PFSK-1 (cell line): Measurements from ENCODE around the gene ASZ1.

Source experiments
- POLR2AphosphoS5 ChIP-seq: IDR thresholded peaks from 2 replicates; pipeline ENCODE4 v1.6.1; 2012; ENCODE audit warnings: low read depth, mild to moderate bottlenecking, control low read depth, low read length, moderate library complexity
- REST ChIP-seq, 2 experiments: IDR thresholded peaks; 2 replicates each; pipeline versions ENCODE4 v1.6.1 to v1.8.0; 2011 to 2012; ENCODE audit warnings: low read depth in 2 of 2, low read length in 2 of 2, control low read depth in 1 of 2, inconsistent platforms in 1 of 2, mild to moderate bottlenecking in 1 of 2, moderate library complexity in 1 of 2; ENCODE audit not compliant: insufficient read depth in 1 of 2
- TAF1 ChIP-seq: IDR thresholded peaks from 2 replicates; pipeline ENCODE4 v1.6.1; 2012; ENCODE audit warnings: low read length, control low read depth, borderline replicate concordance; ENCODE audit not compliant: insufficient read depth

- TF ChIP-seq POLR2AphosphoS5 (no peak), REST (IDR thresholded peaks at IDR 0.05; ENCODE audit: insufficient read depth in 1 of 2, low read depth in 2 of 2, low read length in 2 of 2) (no peak), TAF1 (no peak)
These were observed 43.7 kb downstream of the ASZ1 start for GRCh38 chr7:117383483-117384189.
